Common myeloid progenitor, CD34-positive (primary cell): Measurements from ENCODE around the gene LRRC49.

Experiments
- CTCF ChIA-PET: fragments of 350-600 bp; sonication (Branson Sonifier 250); formaldehyde crosslinking; loops from one replicate; lab custom pipeline; 2021; ENCODE audit warnings: antibody characterized with exemption; lab: Charles Lee
- POLR2A ChIA-PET: fragments of 350-600 bp; sonication (Branson Sonifier 250); formaldehyde crosslinking; loops from one replicate; lab custom pipeline; 2021; ENCODE audit warnings: antibody characterized with exemption; lab: Charles Lee
- DNase-seq, 3 donors: peaks; one replicate each; pipeline versions ENCODE4 v3.0.0 to v3.0.0-alpha.2; 2013
- H3K27ac ChIP-seq, 2 experiments: 1 replicate in 1 of 2; 2 replicates in 1 of 2; pipeline ENCODE4 v1.7.0; 2013; ENCODE audit warnings: inconsistent platforms in 2 of 2, low read length in 2 of 2, mild to moderate bottlenecking in 2 of 2, low read depth in 1 of 2, moderate library complexity in 1 of 2; ENCODE audit not compliant: severe bottlenecking in 2 of 2, insufficient read depth in 1 of 2, poor library complexity in 1 of 2
- H3K27me3 ChIP-seq, 5 experiments: replicated peaks in 2 of 5; 1 replicate in 3 of 5; 2 replicates in 2 of 5; pipeline versions ENCODE4 v1.6.1 to v1.7.0; 2013; ENCODE audit warnings: low read length in 4 of 5, mild to moderate bottlenecking in 2 of 5, moderate library complexity in 2 of 5, inconsistent platforms in 1 of 5; ENCODE audit not compliant: insufficient read depth in 5 of 5, control insufficient read depth in 4 of 5
- H3K36me3 ChIP-seq, 4 experiments: 1 replicate in 2 of 4; 2 replicates in 2 of 4; pipeline versions ENCODE4 v1.6.1 to v1.7.0; 2013; ENCODE audit warnings: low read length in 3 of 4, control low read depth in 1 of 4, mild to moderate bottlenecking in 1 of 4; ENCODE audit not compliant: control insufficient read depth in 4 of 4, insufficient read depth in 4 of 4
- H3K4me1 ChIP-seq, 4 experiments: 1 replicate in 3 of 4; 2 replicates in 1 of 4; pipeline versions ENCODE4 v1.6.1 to v1.7.1; 2013; ENCODE audit warnings: low read length in 3 of 4, mild to moderate bottlenecking in 3 of 4, control low read depth in 1 of 4, inconsistent platforms in 1 of 4, moderate library complexity in 1 of 4; ENCODE audit not compliant: control insufficient read depth in 4 of 4, insufficient read depth in 4 of 4; ENCODE audit errors: control extremely low read depth in 1 of 4
- H3K4me3 ChIP-seq, 7 experiments: 1 replicate in 4 of 7; 2 replicates in 3 of 7; pipeline versions ENCODE4 v1.5.1 to v1.7.0; 2013; ENCODE audit warnings: mild to moderate bottlenecking in 7 of 7, low read length in 6 of 7, moderate library complexity in 6 of 7, inconsistent platforms in 2 of 7, low read depth in 2 of 7, control low read depth in 1 of 7; ENCODE audit not compliant: insufficient read depth in 4 of 7, control insufficient read depth in 1 of 7; ENCODE audit errors: extremely low read depth in 1 of 7
- H3K9me3 ChIP-seq, 5 experiments: 1 replicate in 4 of 5; 2 replicates in 1 of 5; pipeline versions ENCODE4 v1.6.1 to v1.7.1; 2013; ENCODE audit warnings: low read length in 4 of 5, mild to moderate bottlenecking in 2 of 5, inconsistent platforms in 1 of 5, low read depth in 1 of 5, moderate library complexity in 1 of 5; ENCODE audit not compliant: control insufficient read depth in 4 of 5, insufficient read depth in 2 of 5; ENCODE audit errors: control extremely low read depth in 1 of 5
- WGBS: methylation state at CpG from one replicate; pipeline ENCODE4 v1.1.5; 2013; ENCODE audit not compliant: insufficient coverage; 5-methylcytosine and 5-hydroxymethylcytosine counted together

The LRRC49 gene

DNA sequence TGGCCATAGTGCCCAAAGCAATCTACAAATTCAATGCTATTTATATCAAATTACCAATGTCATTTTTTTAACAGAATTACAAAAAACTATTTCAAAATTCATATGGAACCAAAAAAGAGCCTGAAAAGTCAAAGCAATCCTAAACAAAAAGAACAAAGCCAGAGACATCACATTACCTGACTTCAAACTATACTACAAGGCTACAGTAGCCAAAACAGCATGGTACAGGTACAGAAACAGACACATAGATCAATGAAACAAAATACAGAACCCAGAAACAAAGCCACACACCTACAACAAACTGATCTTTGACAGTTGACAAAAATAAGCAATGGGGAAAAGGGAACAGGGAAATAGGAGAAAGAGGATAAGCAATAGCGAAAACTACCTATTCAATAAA, 196.1 kb downstream of the LRRC49 start:
- no peak overlapping the region for H3K4me3 ChIP-seq
- H3K9me3 ChIP-seq = peaks cover 0 to 4% (median 0%) of the 10 kb centered on the region in 5 experiments
- no peaks in the 10 kb centered on the region for H3K36me3 ChIP-seq
- no CpG with 5 or more reads among the region's 1 CpG for WGBS
- H3K27me3 ChIP-seq = peaks cover 0 to 7% (median 2%) of the 10 kb centered on the region in 5 experiments
- H3K4me1 ChIP-seq = no peaks in the 10 kb centered on the region
- no peak for DNase-seq
- POLR2A ChIA-PET = no interaction called here
- H3K27ac ChIP-seq = no peak overlapping the region
- CTCF ChIA-PET = no interaction called here

DNA sequence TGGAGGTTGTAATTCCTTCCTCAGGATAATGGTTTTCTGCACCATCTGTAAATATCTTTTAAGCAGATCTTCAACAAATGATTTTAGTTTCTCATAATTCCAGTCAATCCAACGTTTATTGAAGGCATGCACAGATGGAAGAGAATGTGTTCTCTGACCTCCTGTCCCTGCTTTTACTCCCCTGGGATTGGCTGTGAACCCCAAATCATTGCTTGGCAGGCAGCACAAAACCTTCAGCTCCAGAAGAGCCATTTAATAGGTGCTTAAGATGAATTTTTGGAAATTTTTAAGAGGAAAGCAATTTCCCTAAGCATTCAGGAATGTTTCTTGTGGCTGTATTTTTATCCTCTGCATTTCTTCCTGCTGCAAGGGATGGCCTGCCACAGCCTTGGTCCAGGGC, 197.2 kb downstream of the LRRC49 start:
- peaks cover 0 to 7% (median 2%) of the 10 kb centered on the region in 5 experiments for H3K27me3 ChIP-seq
- DNase-seq = no peak
- no peak overlapping the region for H3K4me3 ChIP-seq
- H3K36me3 ChIP-seq = no peaks in the 10 kb centered on the region
- no peak overlapping the region for H3K27ac ChIP-seq
- no peaks in the 10 kb centered on the region for H3K4me1 ChIP-seq
- H3K9me3 ChIP-seq = peaks cover 0 to 4% (median 0%) of the 10 kb centered on the region in 5 experiments
- CTCF ChIA-PET = no interaction called here
- no CpG with 5 or more reads among the region's 1 CpG for WGBS
- POLR2A ChIA-PET = no interaction called here

DNA sequence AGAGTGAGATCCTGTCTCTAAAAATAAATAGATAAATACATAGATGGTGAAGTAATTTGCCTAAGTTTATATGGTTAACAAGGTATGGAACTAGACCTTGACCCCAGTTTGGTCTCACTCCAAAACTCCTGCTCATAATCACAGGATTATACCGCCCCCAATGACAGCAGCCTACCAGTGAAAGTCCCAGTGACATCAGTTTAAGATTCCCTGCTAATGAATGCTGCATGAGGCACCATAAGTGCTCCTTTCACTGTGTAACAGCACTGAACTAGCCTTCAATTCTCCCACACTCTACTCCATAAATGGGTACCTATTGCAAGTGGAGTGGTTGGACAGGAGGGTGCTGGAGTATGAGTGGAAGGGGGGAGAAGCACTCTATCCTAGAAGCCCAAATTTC, 199.0 kb downstream of the LRRC49 start:
- Histone ChIP-seq H3K27ac (no peak overlapping the region), H3K4me3 (no peak overlapping the region), H3K4me1 (no peaks in the 10 kb centered on the region), H3K9me3 (peaks cover 0 to 4% (median 0%) of the 10 kb centered on the region in 5 experiments), H3K27me3 (peaks cover 0 to 5% (median 0%) of the 10 kb centered on the region in 5 experiments), H3K36me3 (no peaks in the 10 kb centered on the region)
- WGBS = 100% methylated on average over 1 of the region's 1 CpG
- POLR2A ChIA-PET = no interaction called here
- DNase-seq = no peak
- CTCF ChIA-PET = interaction anchor here (1.2 kb wide), 1 partner anchor 14 kb away, joined by 4 read pairs; no protein-coding TSS in a partner anchor

DNA sequence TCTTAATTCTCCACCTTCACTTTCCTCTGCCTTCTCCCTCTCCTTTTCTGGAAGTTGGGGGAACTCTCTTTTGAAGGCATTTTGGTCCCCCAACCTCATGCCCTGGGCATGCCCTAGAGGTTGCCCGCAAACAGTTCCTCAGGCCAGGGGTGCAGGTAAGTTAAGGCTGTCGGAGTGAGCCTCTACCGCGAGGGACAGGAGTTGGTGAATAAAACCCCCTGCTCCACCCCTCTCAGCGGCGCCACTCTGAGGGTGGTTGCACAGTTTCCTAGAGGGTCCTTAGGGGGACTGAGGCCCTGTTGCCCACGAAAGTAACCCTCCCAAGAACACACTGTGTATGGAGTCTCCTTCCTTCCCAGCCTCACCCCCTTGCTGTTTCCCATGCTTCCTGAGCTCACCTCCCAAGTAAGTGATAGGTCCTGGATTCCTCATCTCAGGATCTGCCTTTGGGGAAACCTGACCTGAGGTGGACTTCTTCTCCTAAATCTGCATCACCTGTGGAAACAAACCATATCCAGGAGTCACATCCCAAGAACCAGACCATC, 199.5 kb downstream of the LRRC49 start:
- ChIA-PET CTCF (interaction anchor here (1.2 kb wide), 1 partner anchor 14 kb away, joined by 4 read pairs; no protein-coding TSS in a partner anchor), POLR2A (no interaction called here)
- no peak for DNase-seq
- WGBS = 81% methylated on average over 3 of the region's 7 CpGs
- H3K9me3 ChIP-seq = peaks cover 0 to 4% (median 0%) of the 10 kb centered on the region in 5 experiments
- no peaks in the 10 kb centered on the region for H3K36me3 ChIP-seq
- H3K4me1 ChIP-seq = no peaks in the 10 kb centered on the region
- H3K27ac ChIP-seq = no peak overlapping the region
- no peak overlapping the region for H3K4me3 ChIP-seq
- H3K27me3 ChIP-seq = peaks cover 0 to 7% (median 0%) of the 10 kb centered on the region in 5 experiments

DNA sequence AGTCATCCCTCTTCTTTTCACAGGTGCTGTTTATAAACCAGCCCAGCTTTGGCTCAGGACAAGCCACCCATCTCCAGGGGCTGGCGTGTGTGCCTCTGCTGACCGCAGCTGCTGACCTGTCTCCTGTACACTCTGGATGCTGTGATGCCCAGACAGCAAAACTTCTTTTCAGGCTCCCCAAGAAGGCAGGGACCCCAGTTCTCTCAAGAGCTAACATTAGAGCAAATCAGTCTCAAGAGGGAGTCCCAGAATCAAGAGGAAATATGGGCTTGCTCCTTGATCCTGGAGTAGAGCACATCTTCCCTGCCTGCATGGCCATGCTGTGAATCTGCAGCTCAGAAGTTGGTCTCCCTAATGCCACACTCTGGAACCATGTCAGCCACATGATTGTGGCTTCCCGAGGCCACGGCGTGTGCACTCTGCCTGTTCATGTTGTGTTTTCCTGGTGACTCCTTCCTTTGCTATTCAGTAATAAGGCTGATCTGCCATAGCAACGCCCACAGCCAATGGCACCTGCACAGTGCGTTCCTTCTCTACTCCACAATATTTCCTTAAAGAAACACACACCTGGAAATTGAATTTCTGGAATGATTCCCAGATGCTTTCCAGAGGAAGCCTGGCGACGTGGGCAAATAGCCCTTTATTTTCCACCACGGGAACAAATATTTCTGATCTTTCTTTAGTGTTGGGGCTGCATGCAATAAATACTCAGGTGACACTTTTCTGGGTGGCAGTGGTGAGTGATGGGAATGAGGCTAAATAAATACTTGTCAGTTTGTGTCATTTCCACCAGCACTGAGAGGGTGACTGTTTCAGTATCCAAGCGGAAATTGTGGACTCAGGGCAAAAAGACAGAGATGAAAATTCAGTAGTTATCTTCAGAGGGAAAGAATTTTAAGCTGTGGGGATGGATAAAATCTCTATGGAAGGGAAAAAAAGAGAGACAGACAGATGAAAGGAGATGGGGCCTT, 200.7 kb downstream of the LRRC49 start:
- CTCF ChIA-PET = no interaction called here
- POLR2A ChIA-PET = no interaction called here
- Histone ChIP-seq H3K27me3 (peaks cover 0 to 7% (median 0%) of the 10 kb centered on the region in 5 experiments), H3K9me3 (peaks cover 0 to 4% (median 0%) of the 10 kb centered on the region in 5 experiments), H3K4me1 (no peaks in the 10 kb centered on the region), H3K4me3 (no peak overlapping the region), H3K36me3 (no peaks in the 10 kb centered on the region), H3K27ac (no peak overlapping the region)
- no peak for DNase-seq
- WGBS = 96% methylated on average over 11 of the region's 11 CpGs

DNA sequence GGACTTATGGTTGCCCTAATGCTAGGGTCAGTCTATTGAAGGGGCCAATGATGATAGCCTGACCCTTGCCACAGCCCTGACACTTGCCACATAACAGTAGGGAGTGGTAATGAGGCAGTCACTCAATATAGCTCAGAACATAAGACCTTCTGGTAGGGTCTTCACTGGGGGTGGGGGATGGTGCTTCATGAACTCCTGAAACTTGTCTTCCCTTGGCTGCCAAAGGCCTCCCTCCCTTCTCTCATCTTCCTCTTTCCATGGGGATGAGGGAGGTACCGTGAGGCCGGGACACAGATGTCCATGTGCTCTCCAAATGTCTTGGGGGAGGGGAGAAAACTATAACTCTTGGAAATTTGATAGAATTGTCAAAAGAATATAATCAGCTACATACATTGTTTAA, 201.5 kb downstream of the LRRC49 start:
- WGBS = no CpG with 5 or more reads among the region's 2 CpGs
- Histone ChIP-seq H3K9me3 (peaks cover 0 to 3% (median 0%) of the 10 kb centered on the region in 5 experiments), H3K36me3 (no peaks in the 10 kb centered on the region), H3K27ac (no peak overlapping the region), H3K27me3 (peaks cover 0 to 7% (median 0%) of the 10 kb centered on the region in 5 experiments), H3K4me1 (no peaks in the 10 kb centered on the region), H3K4me3 (no peak overlapping the region)
- POLR2A ChIA-PET = no interaction called here
- no peak for DNase-seq
- CTCF ChIA-PET = no interaction called here

DNA sequence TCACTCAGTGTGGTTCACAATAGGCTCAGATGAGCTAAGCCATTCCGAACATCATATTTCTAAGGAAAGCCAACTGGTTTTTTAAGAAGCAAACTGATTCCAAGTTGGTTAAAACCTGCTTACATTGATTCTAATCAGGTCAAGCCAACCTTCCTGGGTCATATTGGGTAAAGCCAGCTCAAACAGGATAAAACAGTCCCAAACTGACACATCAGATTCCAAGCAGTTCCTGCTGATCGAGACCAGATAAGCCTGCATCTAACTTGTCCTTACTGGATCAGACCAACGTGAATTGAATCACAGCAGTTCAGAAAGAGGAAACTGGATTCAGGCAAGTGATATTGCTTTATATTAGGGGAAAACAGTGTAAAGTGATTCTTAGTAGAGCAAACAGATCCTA, 204.1 kb downstream of the LRRC49 start:
- no peak overlapping the region for H3K27ac ChIP-seq

More for the DNA sequence above, 204.1 kb downstream of the LRRC49 start:
- H3K27me3 ChIP-seq = peaks cover 0 to 6% (median 0%) of the 10 kb centered on the region in 5 experiments
- H3K4me3 ChIP-seq = no peak overlapping the region
- peaks cover 0 to 3% (median 0%) of the 10 kb centered on the region in 5 experiments for H3K9me3 ChIP-seq
- no peaks in the 10 kb centered on the region for H3K4me1 ChIP-seq
- WGBS = 66% methylated on average over 3 of the region's 3 CpGs
- POLR2A ChIA-PET = no interaction called here
- H3K36me3 ChIP-seq = no peaks in the 10 kb centered on the region
- no peak for DNase-seq
- CTCF ChIA-PET = interaction anchor here (0.8 kb wide), 1 partner anchor 10 kb away, joined by 3 read pairs; no protein-coding TSS in a partner anchor
